GM21367 (cell line): ENCODE results near the gene ABCC6.
"Not testable (repeated sequence)": the region's sequence is repeated elsewhere in the genome, so short reads cannot be mapped to it uniquely, and the experiment has no call there.

Experiments used
- ATAC-seq: cut with Tn5 transposase; IDR thresholded peaks from one replicate; pipeline ENCODE4 v1.9.1; 2021; ENCODE audit not compliant: unreplicated experiment

Gene ABCC6

GRCh38 chr16:16163571-16163970, 59.7 kb downstream of the ABCC6 start:
- ATAC-seq, result no peak

- no peak for ATAC-seq
Measured at GRCh38 chr16:16163109-16163508, 60.2 kb downstream of the ABCC6 start.

- no peak for ATAC-seq
Measured at GRCh38 chr16:16162591-16162990, 60.7 kb downstream of the ABCC6 start.

GRCh38 chr16:16161840-16162239, 61.5 kb downstream of the ABCC6 start:
- ATAC-seq, result not testable (repeated sequence)

- no peak for ATAC-seq
Measured at GRCh38 chr16:16161319-16161718, 62.0 kb downstream of the ABCC6 start.

- no peak for ATAC-seq
Measured at GRCh38 chr16:16159662-16160061, 63.6 kb downstream of the ABCC6 start.

- no peak for ATAC-seq
Measured at GRCh38 chr16:16158741-16159374, 64.4 kb downstream of the ABCC6 start.

GRCh38 chr16:16158082-16158658, 65.1 kb downstream of the ABCC6 start:
- no peak for ATAC-seq

GRCh38 chr16:16157166-16157565, 66.1 kb downstream of the ABCC6 start:
- no peak for ATAC-seq

- no peak for ATAC-seq
Measured at GRCh38 chr16:16155234-16155633, 68.1 kb downstream of the ABCC6 start.

GRCh38 chr16:16154281-16154951, 68.9 kb downstream of the ABCC6 start:
- ATAC-seq, result no peak

GRCh38 chr16:16153000-16153399, 70.3 kb downstream of the ABCC6 start:
- ATAC-seq, result not testable (repeated sequence)

GRCh38 chr16:16151315-16151714, 72.0 kb downstream of the ABCC6 start:
- ATAC-seq, result no peak

- ATAC-seq, result no peak
Measured at GRCh38 chr16:16150878-16151152, 72.5 kb downstream of the ABCC6 start.

GRCh38 chr16:16150117-16150877, 73.0 kb downstream of the ABCC6 start:
- ATAC-seq, result no peak

- ATAC-seq, result no peak
Measured at GRCh38 chr16:16149710-16150116, 73.6 kb downstream of the ABCC6 start.

- ATAC-seq, result no peak
Measured at GRCh38 chr16:16148755-16149154, 74.5 kb downstream of the ABCC6 start.

GRCh38 chr16:16148000-16148599, 75.2 kb downstream of the ABCC6 start:
- ATAC-seq, result not testable (repeated sequence)

- no peak for ATAC-seq
Measured at GRCh38 chr16:16147316-16147999, 75.8 kb downstream of the ABCC6 start.

GRCh38 chr16:16146380-16147315, 76.6 kb downstream of the ABCC6 start:
- ATAC-seq, result no peak
